ENCODE results near the gene TDRD1. TPM values are rescaled to one million over a fixed set of nuclear protein-coding genes. Genes with fewer than 3 reads are reported as not detected.

The TDRD1 gene
- polyA plus RNA-seq, 4 donors = 0.10 to 0.28 TPM; not detected in 2

GRCh38 chr10:114168450-114169009, 10.6 kb upstream of the TDRD1 start:
- Histone ChIP-seq H3K4me1 (ENCODE audit: control insufficient read depth in 3 of 3, insufficient read depth in 2 of 3, low read depth in 1 of 3, low read length in 2 of 3) (peaks cover 0 to 3% (median 0%) of the 10 kb centered on the region in 3 donors), H3K4me3 (ENCODE audit: low read depth in 1 of 3, low read length in 3 of 3) (no peak overlapping the region), H3K9me3 (ENCODE audit: control insufficient read depth in 2 of 2, insufficient read depth in 1 of 2, low read depth in 1 of 2, low read length in 1 of 2) (peaks cover 1 to 5% of the 10 kb centered on the region in 2 donors), H3K27me3 (ENCODE audit: control insufficient read depth in 3 of 3, insufficient read depth in 3 of 3, low read length in 3 of 3) (no peaks in the 10 kb centered on the region), H3K27ac (ENCODE audit: low read depth in 1 of 3, low read length in 2 of 3) (no peak overlapping the region), H3K36me3 (ENCODE audit: control insufficient read depth in 3 of 3, insufficient read depth in 2 of 3, low read depth in 1 of 3, low read length in 3 of 3) (peaks cover 0 to 8% (median 2%) of the 10 kb centered on the region in 3 donors)
- DNase-seq (no peak), FAIRE-seq (no peak)
- 90 to 96% (median 95%) methylated on average over 3 of the region's 3 CpGs for WGBS, 3 donors

- Histone ChIP-seq H3K4me1 (ENCODE audit: control insufficient read depth in 3 of 3, insufficient read depth in 2 of 3, low read depth in 1 of 3, low read length in 2 of 3) (peaks cover 0 to 6% (median 2%) of the 10 kb centered on the region in 3 donors), H3K36me3 (ENCODE audit: control insufficient read depth in 3 of 3, insufficient read depth in 2 of 3, low read depth in 1 of 3, low read length in 3 of 3) (peaks cover 0 to 5% (median 0%) of the 10 kb centered on the region in 3 donors), H3K27ac (ENCODE audit: low read depth in 1 of 3, low read length in 2 of 3) (peak overlapping the region in 1 of 3 donors; percentile 100), H3K9me3 (ENCODE audit: control insufficient read depth in 2 of 2, insufficient read depth in 1 of 2, low read depth in 1 of 2, low read length in 1 of 2) (peaks cover 1 to 5% of the 10 kb centered on the region in 2 donors), H3K27me3 (ENCODE audit: control insufficient read depth in 3 of 3, insufficient read depth in 3 of 3, low read length in 3 of 3) (no peaks in the 10 kb centered on the region), H3K4me3 (ENCODE audit: low read depth in 1 of 3, low read length in 3 of 3) (peak overlapping the region; percentile 3 to 41 (median 22))
- 11 to 38% (median 36%) methylated on average over 1 of the region's 1 CpG for WGBS, 3 donors
- DNase-seq (peak; percentile 21 to 53), FAIRE-seq (no peak)
These were observed 6.9 kb upstream of the TDRD1 start for GRCh38 chr10:114172216-114172615.

- 5 to 21% (median 12%) methylated on average over 9 of the region's 9 CpGs for WGBS, 3 donors
- H3K9me3 ChIP-seq (ENCODE audit: control insufficient read depth in 2 of 2, insufficient read depth in 1 of 2, low read depth in 1 of 2, low read length in 1 of 2) = peaks cover 1 to 5% of the 10 kb centered on the region in 2 donors
- H3K4me3 ChIP-seq (ENCODE audit: low read depth in 1 of 3, low read length in 3 of 3) = peak overlapping the region; percentile 93 to 99 (median 96)
- DNase-seq (peak; percentile 56 to 74), FAIRE-seq (no peak)
- H3K27ac ChIP-seq (ENCODE audit: low read depth in 1 of 3, low read length in 2 of 3) = peak overlapping the region; percentile 98 to 100 (median 99)
- peaks cover 0 to 6% (median 2%) of the 10 kb centered on the region in 3 donors for H3K4me1 ChIP-seq (ENCODE audit: control insufficient read depth in 3 of 3, insufficient read depth in 2 of 3, low read depth in 1 of 3, low read length in 2 of 3)
- H3K27me3 ChIP-seq (ENCODE audit: control insufficient read depth in 3 of 3, insufficient read depth in 3 of 3, low read length in 3 of 3) = no peaks in the 10 kb centered on the region
- peaks cover 0 to 5% (median 0%) of the 10 kb centered on the region in 3 donors for H3K36me3 ChIP-seq (ENCODE audit: control insufficient read depth in 3 of 3, insufficient read depth in 2 of 3, low read depth in 1 of 3, low read length in 3 of 3)
These were observed 6.2 kb upstream of the TDRD1 start for GRCh38 chr10:114172776-114173602.

GRCh38 chr10:114173603-114173920, 5.6 kb upstream of the TDRD1 start:
- H3K27me3 ChIP-seq (ENCODE audit: control insufficient read depth in 3 of 3, insufficient read depth in 3 of 3, low read length in 3 of 3) = no peaks in the 10 kb centered on the region
- peaks cover 0 to 2% (median 0%) of the 10 kb centered on the region in 3 donors for H3K36me3 ChIP-seq (ENCODE audit: control insufficient read depth in 3 of 3, insufficient read depth in 2 of 3, low read depth in 1 of 3, low read length in 3 of 3)
- peak overlapping the region; percentile 93 to 99 (median 96) for H3K4me3 ChIP-seq (ENCODE audit: low read depth in 1 of 3, low read length in 3 of 3)
- H3K9me3 ChIP-seq (ENCODE audit: control insufficient read depth in 2 of 2, insufficient read depth in 1 of 2, low read depth in 1 of 2, low read length in 1 of 2) = peaks cover under 1 to 2% of the 10 kb centered on the region in 2 donors
- DNase-seq (peak in 1 of 2 donors; percentile 33), FAIRE-seq (no peak)
- H3K4me1 ChIP-seq (ENCODE audit: control insufficient read depth in 3 of 3, insufficient read depth in 2 of 3, low read depth in 1 of 3, low read length in 2 of 3) = peaks cover 0 to 6% (median 2%) of the 10 kb centered on the region in 3 donors
- 0% methylated on average over 16 to 23 of the region's 23 CpGs for WGBS, 3 donors
- peak overlapping the region; percentile 98 to 100 (median 99) for H3K27ac ChIP-seq (ENCODE audit: low read depth in 1 of 3, low read length in 2 of 3)

GRCh38 chr10:114173921-114174694, 5.0 kb upstream of the TDRD1 start, which contains the start of gene CCDC186:
Gene CCDC186 (minus strand): TSS chr10:114174203. CDS start chr10:114163268, 10,935 bp downstream.
- FAIRE-seq (peak; percentile 47), DNase-seq (peak; percentile 98 to 99)
- H3K4me3 ChIP-seq (ENCODE audit: low read depth in 1 of 3, low read length in 3 of 3) = peak within 1 kb of the TSS; percentile 93 to 99 (median 96)
- H3K4me1 ChIP-seq (ENCODE audit: control insufficient read depth in 3 of 3, insufficient read depth in 2 of 3, low read depth in 1 of 3, low read length in 2 of 3) = peaks cover 0 to 6% (median 2%) of the 10 kb centered on the region in 3 donors
- WGBS, 3 donors = 0% methylated on average over 44 to 49 of the region's 49 CpGs
- H3K27ac ChIP-seq (ENCODE audit: low read depth in 1 of 3, low read length in 2 of 3) = peak within 1 kb of the TSS; percentile 98 to 100 (median 99)
- H3K27me3 ChIP-seq (ENCODE audit: control insufficient read depth in 3 of 3, insufficient read depth in 3 of 3, low read length in 3 of 3) = no peaks in the 10 kb centered on the region
- no peaks in the 10 kb centered on the region for H3K9me3 ChIP-seq (ENCODE audit: control insufficient read depth in 2 of 2, insufficient read depth in 1 of 2, low read depth in 1 of 2, low read length in 1 of 2)
- H3K36me3 ChIP-seq (ENCODE audit: control insufficient read depth in 3 of 3, insufficient read depth in 2 of 3, low read depth in 1 of 3, low read length in 3 of 3) = peaks cover 0 to 2% (median 0%) of the 10 kb centered on the region in 3 donors

- FAIRE-seq = no peak
- peak overlapping the region; percentile 69 to 100 (median 99) for H3K27ac ChIP-seq (ENCODE audit: low read depth in 1 of 3, low read length in 2 of 3)
- H3K9me3 ChIP-seq (ENCODE audit: control insufficient read depth in 2 of 2, insufficient read depth in 1 of 2, low read depth in 1 of 2, low read length in 1 of 2) = no peaks in the 10 kb centered on the region
- peaks cover 0 to 6% (median 2%) of the 10 kb centered on the region in 3 donors for H3K4me1 ChIP-seq (ENCODE audit: control insufficient read depth in 3 of 3, insufficient read depth in 2 of 3, low read depth in 1 of 3, low read length in 2 of 3)
- H3K4me3 ChIP-seq (ENCODE audit: low read depth in 1 of 3, low read length in 3 of 3) = peak overlapping the region; percentile 93 to 99 (median 96)
- WGBS, 3 donors = 1 to 2% (median 1%) methylated on average over 19 of the region's 19 CpGs
- H3K36me3 ChIP-seq (ENCODE audit: control insufficient read depth in 3 of 3, insufficient read depth in 2 of 3, low read depth in 1 of 3, low read length in 3 of 3) = no peaks in the 10 kb centered on the region
- no peak for DNase-seq
- H3K27me3 ChIP-seq (ENCODE audit: control insufficient read depth in 3 of 3, insufficient read depth in 3 of 3, low read length in 3 of 3) = no peaks in the 10 kb centered on the region
These were observed 4.4 kb upstream of the TDRD1 start for GRCh38 chr10:114174695-114175188.

- FAIRE-seq = no peak
- DNase-seq = no peak
- H3K27me3 ChIP-seq (ENCODE audit: control insufficient read depth in 3 of 3, insufficient read depth in 3 of 3, low read length in 3 of 3) = no peaks in the 10 kb centered on the region
- WGBS, 3 donors = 72 to 86% (median 81%) methylated on average over 1 of the region's 1 CpG
- H3K4me1 ChIP-seq (ENCODE audit: control insufficient read depth in 3 of 3, insufficient read depth in 2 of 3, low read depth in 1 of 3, low read length in 2 of 3) = peaks cover 0 to 6% (median 2%) of the 10 kb centered on the region in 3 donors
- no peak overlapping the region for H3K27ac ChIP-seq (ENCODE audit: low read depth in 1 of 3, low read length in 2 of 3)
- H3K9me3 ChIP-seq (ENCODE audit: control insufficient read depth in 2 of 2, insufficient read depth in 1 of 2, low read depth in 1 of 2, low read length in 1 of 2) = no peaks in the 10 kb centered on the region
- no peak overlapping the region for H3K4me3 ChIP-seq (ENCODE audit: low read depth in 1 of 3, low read length in 3 of 3)
- H3K36me3 ChIP-seq (ENCODE audit: control insufficient read depth in 3 of 3, insufficient read depth in 2 of 3, low read depth in 1 of 3, low read length in 3 of 3) = no peaks in the 10 kb centered on the region
These were observed 3.5 kb upstream of the TDRD1 start for GRCh38 chr10:114175667-114176066.

GRCh38 chr10:114176511-114176910, 2.6 kb upstream of the TDRD1 start:
- DNase-seq = no peak
- H3K27me3 ChIP-seq (ENCODE audit: control insufficient read depth in 3 of 3, insufficient read depth in 3 of 3, low read length in 3 of 3) = no peaks in the 10 kb centered on the region
- WGBS, 3 donors = 77 to 96% (median 95%) methylated on average over 1 of the region's 1 CpG
- no peak overlapping the region for H3K27ac ChIP-seq (ENCODE audit: low read depth in 1 of 3, low read length in 2 of 3)
- H3K9me3 ChIP-seq (ENCODE audit: control insufficient read depth in 2 of 2, insufficient read depth in 1 of 2, low read depth in 1 of 2, low read length in 1 of 2) = no peaks in the 10 kb centered on the region
- no peak overlapping the region for H3K4me3 ChIP-seq (ENCODE audit: low read depth in 1 of 3, low read length in 3 of 3)
- H3K36me3 ChIP-seq (ENCODE audit: control insufficient read depth in 3 of 3, insufficient read depth in 2 of 3, low read depth in 1 of 3, low read length in 3 of 3) = no peaks in the 10 kb centered on the region
- H3K4me1 ChIP-seq (ENCODE audit: control insufficient read depth in 3 of 3, insufficient read depth in 2 of 3, low read depth in 1 of 3, low read length in 2 of 3) = peaks cover 0 to 6% (median 2%) of the 10 kb centered on the region in 3 donors
- no peak for FAIRE-seq

Measured in small intestine (tissue), 7 donors.